ENCODE results near the gene MAML3.

MAML3 gene

DNA sequence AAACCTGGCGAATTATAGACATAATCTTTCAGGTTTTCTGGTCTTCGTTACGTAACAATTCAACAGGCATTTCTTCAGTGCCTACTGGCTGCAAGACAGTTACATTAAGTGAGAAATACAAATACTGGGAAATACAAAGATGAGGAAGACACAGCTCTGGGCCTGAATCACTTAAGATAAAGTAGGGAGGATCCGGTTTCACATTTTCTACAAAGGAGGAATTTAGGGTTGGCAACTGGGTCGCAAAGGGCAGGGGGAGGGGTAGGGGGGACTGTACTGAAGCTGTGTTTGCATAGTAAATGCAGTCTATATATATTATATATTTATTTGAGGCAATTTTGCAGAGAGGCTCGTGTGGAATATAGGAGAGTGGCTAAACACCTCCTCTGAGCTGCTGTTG lies 107.4 kb downstream of the MAML3 start:
- H3K36me3 ChIP-seq (ENCODE audit: insufficient read depth, low read length), result no peaks in the 10 kb centered on the region
- H3K9ac ChIP-seq (ENCODE audit: low read length), result no peak overlapping the region
- no peaks in the 10 kb centered on the region for H3K79me2 ChIP-seq (ENCODE audit: insufficient read depth, low read length)
- H3K27me3 ChIP-seq (ENCODE audit: insufficient read depth, low read length), result no peaks in the 10 kb centered on the region
- no peak for TF ChIP-seq EZH2 (IDR thresholded peaks at IDR 0.05; ENCODE audit: borderline replicate concordance, low read length)
- TF ChIP-seq, protein P1, sequence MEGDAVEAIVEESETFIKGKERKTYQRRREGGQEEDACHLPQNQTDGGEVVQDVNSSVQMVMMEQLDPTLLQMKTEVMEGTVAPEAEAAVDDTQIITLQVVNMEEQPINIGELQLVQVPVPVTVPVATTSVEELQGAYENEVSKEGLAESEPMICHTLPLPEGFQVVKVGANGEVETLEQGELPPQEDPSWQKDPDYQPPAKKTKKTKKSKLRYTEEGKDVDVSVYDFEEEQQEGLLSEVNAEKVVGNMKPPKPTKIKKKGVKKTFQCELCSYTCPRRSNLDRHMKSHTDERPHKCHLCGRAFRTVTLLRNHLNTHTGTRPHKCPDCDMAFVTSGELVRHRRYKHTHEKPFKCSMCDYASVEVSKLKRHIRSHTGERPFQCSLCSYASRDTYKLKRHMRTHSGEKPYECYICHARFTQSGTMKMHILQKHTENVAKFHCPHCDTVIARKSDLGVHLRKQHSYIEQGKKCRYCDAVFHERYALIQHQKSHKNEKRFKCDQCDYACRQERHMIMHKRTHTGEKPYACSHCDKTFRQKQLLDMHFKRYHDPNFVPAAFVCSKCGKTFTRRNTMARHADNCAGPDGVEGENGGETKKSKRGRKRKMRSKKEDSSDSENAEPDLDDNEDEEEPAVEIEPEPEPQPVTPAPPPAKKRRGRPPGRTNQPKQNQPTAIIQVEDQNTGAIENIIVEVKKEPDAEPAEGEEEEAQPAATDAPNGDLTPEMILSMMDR (IDR thresholded peaks at IDR 0.05; ENCODE audit: low read length), result no peak
- no peak overlapping the region for H3K4me2 ChIP-seq (ENCODE audit: low read length)
- no peaks in the 10 kb centered on the region for H3F3A ChIP-seq (ENCODE audit: insufficient read depth, low read length)
- H3K4me3 ChIP-seq (ENCODE audit: low read depth, low read length, poor library complexity, severe bottlenecking), result no peak overlapping the region
- no peak overlapping the region for H3K27ac ChIP-seq (ENCODE audit: low read depth, low read length, poor library complexity, severe bottlenecking)
- H3K4me1 ChIP-seq (ENCODE audit: insufficient read depth, low read length, severe bottlenecking), result peaks cover 9% of the 10 kb centered on the region
- no peaks in the 10 kb centered on the region for H3K9me2 ChIP-seq (ENCODE audit: low read depth, low read length)
- H3K9me3 ChIP-seq (ENCODE audit: low read length), result no peaks in the 10 kb centered on the region
- no peak overlapping the region for H2AFZ ChIP-seq (ENCODE audit: low read length)
- H4K20me1 ChIP-seq (ENCODE audit: insufficient read depth, low read length), result no peaks in the 10 kb centered on the region

GRCh38 chr4:140046016-140046415 lies 108.0 kb downstream of the MAML3 start:
- Histone ChIP-seq H3K4me3 (ENCODE audit: low read depth, low read length, poor library complexity, severe bottlenecking) (no peak overlapping the region), H3K9me3 (ENCODE audit: low read length) (no peaks in the 10 kb centered on the region), H3K9ac (ENCODE audit: low read length) (no peak overlapping the region), H3K27ac (ENCODE audit: low read depth, low read length, poor library complexity, severe bottlenecking) (no peak overlapping the region), H3K9me2 (ENCODE audit: low read depth, low read length) (no peaks in the 10 kb centered on the region), H3K4me2 (ENCODE audit: low read length) (no peak overlapping the region), H4K20me1 (ENCODE audit: insufficient read depth, low read length) (no peaks in the 10 kb centered on the region), H3K27me3 (ENCODE audit: insufficient read depth, low read length) (no peaks in the 10 kb centered on the region), H3F3A (ENCODE audit: insufficient read depth, low read length) (no peaks in the 10 kb centered on the region), H3K79me2 (ENCODE audit: insufficient read depth, low read length) (no peaks in the 10 kb centered on the region), H2AFZ (ENCODE audit: low read length) (no peak overlapping the region), H3K4me1 (ENCODE audit: insufficient read depth, low read length, severe bottlenecking) (peaks cover 9% of the 10 kb centered on the region), H3K36me3 (ENCODE audit: insufficient read depth, low read length) (no peaks in the 10 kb centered on the region)
- TF ChIP-seq, protein P1 (IDR thresholded peaks at IDR 0.05; ENCODE audit: low read length), result no peak
- no peak for TF ChIP-seq EZH2 (IDR thresholded peaks at IDR 0.05; ENCODE audit: borderline replicate concordance, low read length)

- TF ChIP-seq, protein P1 (IDR thresholded peaks at IDR 0.05; ENCODE audit: low read length), result no peak
- no peak for TF ChIP-seq EZH2 (IDR thresholded peaks at IDR 0.05; ENCODE audit: borderline replicate concordance, low read length)
- H3K9ac ChIP-seq (ENCODE audit: low read length), result no peak overlapping the region
- H3K27ac ChIP-seq (ENCODE audit: low read depth, low read length, poor library complexity, severe bottlenecking), result no peak overlapping the region
- H3K79me2 ChIP-seq (ENCODE audit: insufficient read depth, low read length), result no peaks in the 10 kb centered on the region
- H3K9me3 ChIP-seq (ENCODE audit: low read length), result no peaks in the 10 kb centered on the region
- H3K36me3 ChIP-seq (ENCODE audit: insufficient read depth, low read length), result no peaks in the 10 kb centered on the region
- H4K20me1 ChIP-seq (ENCODE audit: insufficient read depth, low read length), result no peaks in the 10 kb centered on the region
- H3K27me3 ChIP-seq (ENCODE audit: insufficient read depth, low read length), result no peaks in the 10 kb centered on the region
- H3K4me1 ChIP-seq (ENCODE audit: insufficient read depth, low read length, severe bottlenecking), result peaks cover 6% of the 10 kb centered on the region
- no peak overlapping the region for H3K4me2 ChIP-seq (ENCODE audit: low read length)
- no peaks in the 10 kb centered on the region for H3K9me2 ChIP-seq (ENCODE audit: low read depth, low read length)
- no peaks in the 10 kb centered on the region for H3F3A ChIP-seq (ENCODE audit: insufficient read depth, low read length)
- H2AFZ ChIP-seq (ENCODE audit: low read length), result no peak overlapping the region
- no peak overlapping the region for H3K4me3 ChIP-seq (ENCODE audit: low read depth, low read length, poor library complexity, severe bottlenecking)
Measured at GRCh38 chr4:140044337-140044902, 109.6 kb downstream of the MAML3 start.
